Lung (tissue), 12 donors: ENCODE results near the gene GATAD2A. TPM values are rescaled to one million over a fixed set of nuclear protein-coding genes. Genes with fewer than 3 reads are reported as not detected.

Source experiments
- ATAC-seq: fragments of 200-7000 bp; cut with Tn5 transposase; one replicate; pipeline ENCODE4 v1.9.1; 2020; ENCODE audit warnings: moderate number of reproducible peaks; ENCODE audit not compliant: insufficient read depth, low FRiP score
- DNase-seq, 3 donors: peaks; one replicate each; pipeline ENCODE4 v3.0.0-alpha.2; 2013 to 2017
- H3K27ac ChIP-seq, 2 donors: one replicate each; pipeline ENCODE4 v1.5.1; 2013; ENCODE audit warnings: mild to moderate bottlenecking in 2 of 2, moderate library complexity in 2 of 2, control low read depth in 1 of 2, inconsistent platforms in 1 of 2, low read depth in 1 of 2, low read length in 1 of 2
- H3K27me3 ChIP-seq, 3 donors: one replicate each; pipeline ENCODE4 v1.5.1; 2013; ENCODE audit warnings: low read length in 2 of 3; ENCODE audit not compliant: control insufficient read depth in 3 of 3, insufficient read depth in 3 of 3
- H3K36me3 ChIP-seq, 4 donors: one replicate each; pipeline ENCODE4 v1.5.1; 2013; ENCODE audit warnings: low read length in 4 of 4, mild to moderate bottlenecking in 1 of 4, moderate library complexity in 1 of 4; ENCODE audit not compliant: control insufficient read depth in 4 of 4, insufficient read depth in 4 of 4
- H3K4me1 ChIP-seq, 5 donors: one replicate each; pipeline ENCODE4 v1.5.1; 2013; ENCODE audit warnings: low read length in 5 of 5, mild to moderate bottlenecking in 2 of 5, moderate library complexity in 1 of 5; ENCODE audit not compliant: control insufficient read depth in 5 of 5, insufficient read depth in 5 of 5
- H3K4me3 ChIP-seq: one replicate; pipeline ENCODE4 v1.5.1; 2013; ENCODE audit warnings: mild to moderate bottlenecking, control low read depth, moderate library complexity
- H3K9ac ChIP-seq, 2 donors: one replicate each; pipeline ENCODE4 v1.5.1; 2013; ENCODE audit warnings: low read length in 2 of 2, control low read depth in 1 of 2; ENCODE audit not compliant: insufficient read depth in 1 of 2
- H3K9me3 ChIP-seq, 4 donors: one replicate each; pipeline ENCODE4 v1.5.1; 2013; ENCODE audit warnings: low read length in 3 of 4, mild to moderate bottlenecking in 1 of 4, moderate library complexity in 1 of 4; ENCODE audit not compliant: control insufficient read depth in 4 of 4, insufficient read depth in 3 of 4
- CTCF ChIP-seq: IDR thresholded peaks from 2 replicates; pipeline ENCODE4 v1.5.1; 2012; ENCODE audit warnings: mild to moderate bottlenecking; ENCODE audit errors: control extremely low read depth, extremely low read depth
- WGBS, 2 donors: extraction: QIAGEN DNeasy Blood & Tissue Kit; methylation state at CpG; one replicate each; pipeline ENCODE4 v1.1.7; 2013; 5-methylcytosine and 5-hydroxymethylcytosine counted together
- polyA plus RNA-seq, 2 donors: library from polyadenylated mRNA; stranded (reverse); fragments of 200-250 nt; gene quantifications; one replicate each; pipeline ENCODE4 v1.2.1, GENCODE V29; 2013
- total RNA-seq, 2 donors: library from RNA; depleted of rRNA in 1 of 2; stranded (reverse); fragments of >200 nt in 1 of 2; gene quantifications; one replicate each; pipeline ENCODE4 v1.2.1, GENCODE V29; 2014 to 2021
- donor health status: control.
- donor health status: control.
- donor health status: Bipolar disorder and iron deficiency.
- donor health status: healthy.
- donor health status: DM: yes; HTN: yes; CAD: no.

Gene GATAD2A
- total and polyA plus RNA-seq, 4 donors: 30.6 to 93.7 (median 37.4) TPM

GRCh38 chr19:19475015-19475765 lies 69.7 kb downstream of the GATAD2A start:
- no peak for TF ChIP-seq CTCF
- DNase-seq (peak in 1 of 3 donors; percentile 40), ATAC-seq (no peak)
- Histone ChIP-seq H3K4me1 (peaks cover 0 to 13% (median 0%) of the 10 kb centered on the region in 5 donors), H3K27ac (no peak overlapping the region), H3K27me3 (no peaks in the 10 kb centered on the region), H3K4me3 (no peak overlapping the region), H3K9me3 (peaks cover 0 to 1% (median 0%) of the 10 kb centered on the region in 4 donors), H3K9ac (no peak overlapping the region), H3K36me3 (peaks cover 0 to 8% (median 1%) of the 10 kb centered on the region in 4 donors)
- WGBS, 2 donors: 80 to 82% methylated on average over 21 of the region's 21 CpGs

GRCh38 chr19:19475849-19476828 lies 70.7 kb downstream of the GATAD2A start:
- Histone ChIP-seq H3K4me1 (peaks cover 0 to 13% (median 0%) of the 10 kb centered on the region in 5 donors), H3K27me3 (no peaks in the 10 kb centered on the region), H3K4me3 (no peak overlapping the region), H3K36me3 (peaks cover 0 to 10% (median 1%) of the 10 kb centered on the region in 4 donors), H3K9me3 (peaks cover 0 to 1% (median 0%) of the 10 kb centered on the region in 4 donors), H3K9ac (no peak overlapping the region), H3K27ac (peak overlapping the region in 1 of 2 donors; percentile 13)
- 65 to 70% methylated on average over 19 of the region's 19 CpGs for WGBS, 2 donors
- ATAC-seq: no peak
- TF ChIP-seq CTCF: peak; percentile 5
- peak in 1 of 3 donors; percentile 27 for DNase-seq

- H3K36me3 ChIP-seq: peaks cover 0 to 10% (median 1%) of the 10 kb centered on the region in 4 donors
- H3K9ac ChIP-seq: no peak overlapping the region
- TF ChIP-seq CTCF: no peak
- WGBS, 2 donors: 71 to 79% methylated on average over 10 of the region's 10 CpGs
- peaks cover 0 to 10% (median 7%) of the 10 kb centered on the region in 5 donors for H3K4me1 ChIP-seq
- peak overlapping the region in 1 of 2 donors; percentile 32 for H3K27ac ChIP-seq
- no peaks in the 10 kb centered on the region for H3K27me3 ChIP-seq
- no peak overlapping the region for H3K4me3 ChIP-seq
- ATAC-seq (no peak), DNase-seq (no peak)
- H3K9me3 ChIP-seq: no peaks in the 10 kb centered on the region
Observed at GRCh38 chr19:19477705-19478383, 72.4 kb downstream of the GATAD2A start.
